Pancreas (tissue), 10 donors: ENCODE data around the gene GGN. TPM values are rescaled to one million over a fixed set of nuclear protein-coding genes. Genes with fewer than 3 reads are reported as not detected.

Experiments
- ATAC-seq, 4 donors: fragments of 200-7000 bp; cut with Tn5 transposase; one replicate each; pipeline versions ENCODE4 v1.8.0 to v1.9.1; 2020; ENCODE audit warnings: mild to moderate bottlenecking in 4 of 4, moderate library complexity in 4 of 4
- DNase-seq, 6 donors: peaks; one replicate each; pipeline ENCODE4 v3.0.0-alpha.2; 2020
- FAIRE-seq: peaks from 2 replicates; lab custom pipeline; 2012; peaks lifted over from hg19 to GRCh38; lab: Jason Lieb, UNC
- H3K27ac ChIP-seq, 4 donors: fragments of 200-600 bp; sonication (generic); 1 replicate in 3 of 4; 2 replicates in 1 of 4; pipeline versions ENCODE4 v1.5.0 to v1.8.0; 2020
- H3K27me3 ChIP-seq, 4 donors: fragments of 200-600 bp; one replicate each; pipeline ENCODE4 v1.8.0; 2021
- H3K36me3 ChIP-seq, 3 donors: fragments of 200-600 bp; sonication (generic) in 1 of 3; one replicate each; pipeline versions ENCODE4 v1.5.0 to v1.8.0; 2020 to 2021
- H3K4me1 ChIP-seq, 3 donors: fragments of 200-600 bp; one replicate each; pipeline ENCODE4 v1.8.0; 2021
- H3K4me3 ChIP-seq, 4 donors: fragments of 200-600 bp; sonication (generic) in 2 of 4; one replicate each; pipeline versions ENCODE4 v1.5.0 to v1.8.0; 2020 to 2021
- H3K9me3 ChIP-seq, 4 donors: fragments of 200-600 bp; one replicate each; pipeline ENCODE4 v1.8.0; 2021
- CTCF ChIP-seq, 4 donors: fragments of 200-600 bp; sonication (generic) in 3 of 4; IDR thresholded peaks; one replicate each; pipeline versions ENCODE4 v1.5.0 to v1.8.0; 2021; ENCODE audit warnings: antibody characterized with exemption in 4 of 4
- WGBS, 2 donors: extraction: QIAGEN DNeasy Blood & Tissue Kit; methylation state at CpG; one replicate each; pipeline ENCODE4 v1.1.7; 2013; 5-methylcytosine and 5-hydroxymethylcytosine counted together
- intact Hi-C, 3 donors: fragments of 100-400 bp; cut with DNase I; formaldehyde crosslinking; loops; one replicate each; pipeline versions ENCODE4 v1.11.1 to v1.14.2; 2022
- polyA plus RNA-seq, 2 donors: library from polyadenylated mRNA; stranded (reverse); fragments of 200-250 nt; gene quantifications; one replicate each; pipeline ENCODE4 v1.2.3, GENCODE V29; 2013
- total RNA-seq, 6 donors: library from RNA; stranded (reverse); fragmentation: NEBNext Ultra II Directional in 4 of 6; extraction: Animal tissue kit (Norgen Biotek cat#: 25700) in 4 of 6; gene quantifications; one replicate each; pipeline versions ENCODE4 v1.2.1 to v1.2.4, GENCODE V29; 2021 to 2023
- donor health status: healthy with polysubstance abuse.
- donor health status: DM: no; HTN: no; CAD: no; lungs with moderate emphysema.
- donor health status: DM: no; HTN: no; CAD: no.
- donor health status: control.
- donor health status: control.
- donor health status: Bipolar disorder and iron deficiency.
- donor health status: DM: yes; HTN: yes; CAD: no.
- donor health status: DM: no; HTN: no; CAD: no.
- donor health status: DM: no; HTN: no; CAD: no.
- donor health status: DM: yes; HTN: yes; CAD: no.

The GGN gene
- total and polyA plus RNA-seq, 8 donors, result 0.23 to 2.2 (median 0.29) TPM; not detected in 2

GRCh38 chr19:38335949-38336637, 51.7 kb downstream of the GGN start:
- ATAC-seq (peak; percentile 85 to 93 (median 86)), FAIRE-seq (peak; percentile 94), DNase-seq (peak; percentile 91 to 97 (median 96))
- no peaks in the 10 kb centered on the region for H3K9me3 ChIP-seq
- H3K27ac ChIP-seq, result peak overlapping the region; percentile 61 to 91 (median 78)
- TF ChIP-seq CTCF (IDR thresholded peaks at IDR 0.05), result no peak
- peak overlapping the region; percentile 56 to 69 (median 62) for H3K4me3 ChIP-seq
- 0 to 1% methylated on average over 45 to 52 of the region's 52 CpGs for WGBS, 2 donors
- intact Hi-C loops, result no loop called here
- no peaks in the 10 kb centered on the region for H3K27me3 ChIP-seq
- H3K4me1 ChIP-seq, result no peaks in the 10 kb centered on the region
- no peaks in the 10 kb centered on the region for H3K36me3 ChIP-seq

Other genes with a start within 250 kb of the GGN start
- gene DPF1, start 163.8 kb downstream of the GGN start, total RNA-seq, result under 1 TPM in 1 of 6 donors, not detected in 5; 0.37 TPM
- under 1 TPM; 0.19 to 0.26 TPM for gene DPF1, start 163.8 kb downstream of the GGN start, polyA plus RNA-seq
- 10 to 100 TPM in 1 of 6 donors, 1 to 10 TPM in 5; 6.9 to 15.2 (median 8.1) TPM for gene PPP1R14A, start 131.7 kb downstream of the GGN start, total RNA-seq
- 10 to 100 TPM; 31.4 to 42.8 TPM for gene PPP1R14A, start 131.7 kb downstream of the GGN start, polyA plus RNA-seq
- gene SPINT2, start 123.5 kb downstream of the GGN start, total RNA-seq, result 100 to 1,000 TPM; 121 to 239 (median 152) TPM
- gene SPINT2, start 123.5 kb downstream of the GGN start, polyA plus RNA-seq, result 100 to 1,000 TPM; 178 to 337 TPM
- gene C19orf33, start 83.8 kb downstream of the GGN start, total RNA-seq, result 1 to 10 TPM in 5 of 6 donors, under 1 TPM in 1; 0.59 to 6.7 (median 3.0) TPM
- gene C19orf33, start 83.8 kb downstream of the GGN start, polyA plus RNA-seq, result 10 to 100 TPM; 13.1 to 19.4 TPM
- 10 to 100 TPM in 3 of 6 donors, 1 to 10 TPM in 3; 6.9 to 18.2 (median 11.3) TPM for gene YIF1B, start 72.1 kb downstream of the GGN start, total RNA-seq
- 10 to 100 TPM; 30.9 to 32.3 TPM for gene YIF1B, start 72.1 kb downstream of the GGN start, polyA plus RNA-seq
- 1 to 10 TPM; 5.0 to 8.7 (median 6.5) TPM for gene KCNK6, start 68.2 kb downstream of the GGN start, total RNA-seq
- 1 to 10 TPM; 3.9 to 9.5 TPM for gene KCNK6, start 68.2 kb downstream of the GGN start, polyA plus RNA-seq
- 1 to 10 TPM; 1.0 to 4.7 (median 2.8) TPM for gene CATSPERG, start 52.2 kb downstream of the GGN start, total RNA-seq
- gene CATSPERG, start 52.2 kb downstream of the GGN start, polyA plus RNA-seq, result 1 to 10 TPM; 3.1 to 6.9 TPM
- gene PSMD8, start 13.5 kb downstream of the GGN start, total RNA-seq, result 10 to 100 TPM; 45.0 to 71.3 (median 58.7) TPM
- 10 to 100 TPM; 25.3 to 76.0 TPM for gene PSMD8, start 13.5 kb downstream of the GGN start, polyA plus RNA-seq
- gene SPRED3, start 663 bp upstream of the GGN start, total RNA-seq, result 1 to 10 TPM in 3 of 6 donors, under 1 TPM in 3; 0.37 to 3.1 (median 0.96) TPM
- 1 to 10 TPM in 1 of 2 donors, under 1 TPM in 1; 0.80 to 5.2 TPM for gene SPRED3, start 663 bp upstream of the GGN start, polyA plus RNA-seq
- 10 to 100 TPM; 11.3 to 18.9 (median 15.5) TPM for gene FAM98C, start 15.1 kb upstream of the GGN start, total RNA-seq
- 10 to 100 TPM; 20.6 to 26.7 TPM for gene FAM98C, start 15.1 kb upstream of the GGN start, polyA plus RNA-seq
- 1 to 10 TPM in 2 of 6 donors, under 1 TPM in 4; 0.20 to 1.3 (median 0.48) TPM for gene RASGRP4, start 38.2 kb upstream of the GGN start, total RNA-seq
- under 1 TPM; 0.40 to 0.53 TPM for gene RASGRP4, start 38.2 kb upstream of the GGN start, polyA plus RNA-seq
- gene RYR1, start 45.7 kb upstream of the GGN start, total RNA-seq, result 1 to 10 TPM in 1 of 6 donors, under 1 TPM in 5; 0.19 to 1.0 (median 0.37) TPM
- gene RYR1, start 45.7 kb upstream of the GGN start, polyA plus RNA-seq, result 1 to 10 TPM in 1 of 2 donors, under 1 TPM in 1; 0.68 to 1.4 TPM
- gene MAP4K1, start 229.9 kb upstream of the GGN start, total RNA-seq, result 1 to 10 TPM in 5 of 6 donors, under 1 TPM in 1; 0.79 to 3.8 (median 2.6) TPM
- 10 to 100 TPM in 1 of 2 donors, 1 to 10 TPM in 1; 2.6 to 43.4 TPM for gene MAP4K1, start 229.9 kb upstream of the GGN start, polyA plus RNA-seq
- gene EIF3K, start 231.2 kb upstream of the GGN start, total RNA-seq, result 100 to 1,000 TPM in 5 of 6 donors, 10 to 100 TPM in 1; 93.5 to 140 (median 131) TPM
- gene EIF3K, start 231.2 kb upstream of the GGN start, polyA plus RNA-seq, result 100 to 1,000 TPM; 107 to 162 TPM